Common myeloid progenitor, CD34-positive (primary cell): Measurements from ENCODE around the gene MRGPRF.

Source experiments
- CTCF ChIA-PET: fragments of 350-600 bp; sonication (Branson Sonifier 250); formaldehyde crosslinking; loops from one replicate; lab custom pipeline; 2021; ENCODE audit warnings: antibody characterized with exemption; lab: Charles Lee
- POLR2A ChIA-PET: fragments of 350-600 bp; sonication (Branson Sonifier 250); formaldehyde crosslinking; loops from one replicate; lab custom pipeline; 2021; ENCODE audit warnings: antibody characterized with exemption; lab: Charles Lee
- DNase-seq, 3 donors: peaks; one replicate each; pipeline versions ENCODE4 v3.0.0 to v3.0.0-alpha.2; 2013
- H3K27ac ChIP-seq, 2 experiments: 1 replicate in 1 of 2; 2 replicates in 1 of 2; pipeline ENCODE4 v1.7.0; 2013; ENCODE audit warnings: inconsistent platforms in 2 of 2, low read length in 2 of 2, mild to moderate bottlenecking in 2 of 2, low read depth in 1 of 2, moderate library complexity in 1 of 2; ENCODE audit not compliant: severe bottlenecking in 2 of 2, insufficient read depth in 1 of 2, poor library complexity in 1 of 2
- H3K27me3 ChIP-seq, 5 experiments: replicated peaks in 2 of 5; 1 replicate in 3 of 5; 2 replicates in 2 of 5; pipeline versions ENCODE4 v1.6.1 to v1.7.0; 2013; ENCODE audit warnings: low read length in 4 of 5, mild to moderate bottlenecking in 2 of 5, moderate library complexity in 2 of 5, inconsistent platforms in 1 of 5; ENCODE audit not compliant: insufficient read depth in 5 of 5, control insufficient read depth in 4 of 5
- H3K36me3 ChIP-seq, 4 experiments: 1 replicate in 2 of 4; 2 replicates in 2 of 4; pipeline versions ENCODE4 v1.6.1 to v1.7.0; 2013; ENCODE audit warnings: low read length in 3 of 4, control low read depth in 1 of 4, mild to moderate bottlenecking in 1 of 4; ENCODE audit not compliant: control insufficient read depth in 4 of 4, insufficient read depth in 4 of 4
- H3K4me1 ChIP-seq, 4 experiments: 1 replicate in 3 of 4; 2 replicates in 1 of 4; pipeline versions ENCODE4 v1.6.1 to v1.7.1; 2013; ENCODE audit warnings: low read length in 3 of 4, mild to moderate bottlenecking in 3 of 4, control low read depth in 1 of 4, inconsistent platforms in 1 of 4, moderate library complexity in 1 of 4; ENCODE audit not compliant: control insufficient read depth in 4 of 4, insufficient read depth in 4 of 4; ENCODE audit errors: control extremely low read depth in 1 of 4
- H3K4me3 ChIP-seq, 7 experiments: 1 replicate in 4 of 7; 2 replicates in 3 of 7; pipeline versions ENCODE4 v1.5.1 to v1.7.0; 2013; ENCODE audit warnings: mild to moderate bottlenecking in 7 of 7, low read length in 6 of 7, moderate library complexity in 6 of 7, inconsistent platforms in 2 of 7, low read depth in 2 of 7, control low read depth in 1 of 7; ENCODE audit not compliant: insufficient read depth in 4 of 7, control insufficient read depth in 1 of 7; ENCODE audit errors: extremely low read depth in 1 of 7
- H3K9me3 ChIP-seq, 5 experiments: 1 replicate in 4 of 5; 2 replicates in 1 of 5; pipeline versions ENCODE4 v1.6.1 to v1.7.1; 2013; ENCODE audit warnings: low read length in 4 of 5, mild to moderate bottlenecking in 2 of 5, inconsistent platforms in 1 of 5, low read depth in 1 of 5, moderate library complexity in 1 of 5; ENCODE audit not compliant: control insufficient read depth in 4 of 5, insufficient read depth in 2 of 5; ENCODE audit errors: control extremely low read depth in 1 of 5
- WGBS: methylation state at CpG from one replicate; pipeline ENCODE4 v1.1.5; 2013; ENCODE audit not compliant: insufficient coverage; 5-methylcytosine and 5-hydroxymethylcytosine counted together

Gene MRGPRF

DNA sequence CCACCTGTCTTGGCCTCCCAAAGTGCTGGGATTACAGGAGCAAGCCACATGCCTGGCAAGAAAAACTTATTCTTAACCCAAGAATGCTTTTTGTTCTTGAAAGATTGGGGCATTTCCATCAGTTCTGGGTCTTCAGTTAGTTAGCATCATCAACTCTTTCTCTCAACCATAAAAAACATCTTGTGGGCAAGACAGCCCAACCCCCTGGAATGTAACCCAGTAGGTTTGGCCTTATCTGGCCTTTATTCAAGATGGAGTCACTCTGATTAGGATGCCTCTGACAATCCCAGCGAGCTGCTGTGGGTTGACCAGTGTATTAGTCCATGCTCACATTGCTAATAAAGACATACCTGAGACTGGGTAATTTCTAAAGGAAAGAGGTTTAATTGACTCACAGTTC lies 26.5 kb upstream of the MRGPRF start:
- ChIA-PET CTCF (no interaction called here), POLR2A (no interaction called here)
- Histone ChIP-seq H3K27me3 (peaks cover 0 to 6% (median 0%) of the 10 kb centered on the region in 5 experiments), H3K4me3 (no peak overlapping the region), H3K9me3 (no peaks in the 10 kb centered on the region), H3K27ac (no peak overlapping the region), H3K36me3 (no peaks in the 10 kb centered on the region), H3K4me1 (peaks cover 0 to 4% (median 2%) of the 10 kb centered on the region in 4 experiments)
- 100% methylated on average over 1 of the region's 1 CpG for WGBS
- DNase-seq = no peak

DNA sequence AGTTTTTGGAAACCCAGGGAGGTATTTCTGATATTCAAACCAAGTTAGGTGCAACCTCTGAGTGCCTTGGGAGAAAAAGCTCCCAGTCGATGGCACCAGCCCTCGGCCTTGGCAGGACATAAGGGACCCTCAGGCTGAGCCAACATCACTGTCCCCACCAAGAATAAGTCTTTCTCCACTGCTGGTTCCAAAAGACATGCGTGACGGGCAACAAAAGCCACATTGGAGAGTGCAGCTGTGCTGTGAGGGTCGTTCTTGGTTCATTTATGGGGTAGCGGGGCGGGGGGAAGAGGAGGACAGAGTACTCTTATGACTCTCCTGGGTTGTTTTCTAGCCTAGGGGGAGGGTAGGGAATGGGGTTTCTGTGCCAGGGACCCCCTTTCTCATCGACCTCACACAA lies 24.5 kb upstream of the MRGPRF start:
- Histone ChIP-seq H3K27ac (no peak overlapping the region), H3K36me3 (no peaks in the 10 kb centered on the region), H3K9me3 (no peaks in the 10 kb centered on the region), H3K4me3 (no peak overlapping the region), H3K4me1 (peaks cover 0 to 4% (median under 1%) of the 10 kb centered on the region in 4 experiments), H3K27me3 (peaks cover 0 to 2% (median 0%) of the 10 kb centered on the region in 5 experiments)
- DNase-seq = no peak
- WGBS = 97% methylated on average over 8 of the region's 8 CpGs
- ChIA-PET CTCF (no interaction called here), POLR2A (interaction anchor here (0.6 kb wide), 1 partner anchor 17 kb away, joined by 5 read pairs; no protein-coding TSS in a partner anchor)

DNA sequence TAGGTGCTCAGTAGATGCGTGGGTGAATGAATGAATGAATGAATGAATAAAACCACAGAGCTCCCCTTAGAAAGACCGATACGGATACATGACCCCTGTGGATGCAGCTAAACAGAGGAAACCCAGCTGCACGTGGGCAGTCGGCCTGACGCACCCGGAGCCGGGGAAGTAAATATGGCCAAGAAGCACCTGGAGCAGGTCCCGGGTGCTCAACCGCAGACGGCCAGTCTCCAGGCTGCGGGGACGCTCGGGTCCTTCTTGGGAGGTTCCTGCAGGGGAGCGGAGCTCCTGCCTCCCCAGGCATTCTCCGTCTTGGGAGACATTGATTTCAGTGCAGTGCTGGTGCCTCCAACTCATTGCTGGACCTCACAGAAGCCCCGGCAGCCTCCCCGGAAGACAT lies 24.0 kb upstream of the MRGPRF start:
- 98% methylated on average over 16 of the region's 18 CpGs for WGBS
- CTCF ChIA-PET = no interaction called here

DNA sequence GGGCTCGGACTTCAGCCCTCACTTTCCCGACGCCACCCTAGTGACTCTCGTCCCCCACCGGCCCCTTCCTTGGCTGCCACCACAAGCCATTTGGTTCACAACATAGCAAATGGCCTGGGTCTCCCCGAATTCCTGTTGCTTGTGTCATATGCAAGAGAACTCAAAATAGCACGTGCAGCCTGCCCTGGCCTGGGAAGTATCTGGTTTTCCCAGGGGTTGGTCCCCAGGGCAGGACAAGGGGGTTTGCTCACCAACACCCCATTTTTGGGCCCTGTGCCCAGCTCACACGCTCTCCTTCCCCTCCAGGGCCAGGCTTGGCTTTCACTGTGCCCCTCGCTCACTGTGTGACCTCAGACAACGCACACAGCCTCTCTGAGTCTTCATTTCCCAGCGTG lies 22.9 kb upstream of the MRGPRF start:
- no peak overlapping the region for H3K4me3 ChIP-seq
- H3K27me3 ChIP-seq = peaks cover 0 to 5% (median 0%) of the 10 kb centered on the region in 5 experiments
- H3K9me3 ChIP-seq = no peaks in the 10 kb centered on the region
- no peak overlapping the region for H3K27ac ChIP-seq
- ChIA-PET CTCF (no interaction called here), POLR2A (no interaction called here)
- peaks cover 0 to 4% (median under 1%) of the 10 kb centered on the region in 4 experiments for H3K4me1 ChIP-seq
- no peak for DNase-seq
- WGBS = 94% methylated on average over 9 of the region's 11 CpGs
- H3K36me3 ChIP-seq = no peaks in the 10 kb centered on the region

More for the DNA sequence above, 24.0 kb upstream of the MRGPRF start:
- Histone ChIP-seq H3K27ac (no peak overlapping the region), H3K4me3 (no peak overlapping the region), H3K27me3 (peaks cover 0 to under 1% (median 0%) of the 10 kb centered on the region in 5 experiments), H3K4me1 (peaks cover 0 to 4% (median under 1%) of the 10 kb centered on the region in 4 experiments), H3K36me3 (no peaks in the 10 kb centered on the region), H3K9me3 (no peaks in the 10 kb centered on the region)
- POLR2A ChIA-PET = interaction anchor here (0.6 kb wide), 1 partner anchor 18 kb away, joined by 5 read pairs; no protein-coding TSS in a partner anchor
- DNase-seq = no peak

DNA sequence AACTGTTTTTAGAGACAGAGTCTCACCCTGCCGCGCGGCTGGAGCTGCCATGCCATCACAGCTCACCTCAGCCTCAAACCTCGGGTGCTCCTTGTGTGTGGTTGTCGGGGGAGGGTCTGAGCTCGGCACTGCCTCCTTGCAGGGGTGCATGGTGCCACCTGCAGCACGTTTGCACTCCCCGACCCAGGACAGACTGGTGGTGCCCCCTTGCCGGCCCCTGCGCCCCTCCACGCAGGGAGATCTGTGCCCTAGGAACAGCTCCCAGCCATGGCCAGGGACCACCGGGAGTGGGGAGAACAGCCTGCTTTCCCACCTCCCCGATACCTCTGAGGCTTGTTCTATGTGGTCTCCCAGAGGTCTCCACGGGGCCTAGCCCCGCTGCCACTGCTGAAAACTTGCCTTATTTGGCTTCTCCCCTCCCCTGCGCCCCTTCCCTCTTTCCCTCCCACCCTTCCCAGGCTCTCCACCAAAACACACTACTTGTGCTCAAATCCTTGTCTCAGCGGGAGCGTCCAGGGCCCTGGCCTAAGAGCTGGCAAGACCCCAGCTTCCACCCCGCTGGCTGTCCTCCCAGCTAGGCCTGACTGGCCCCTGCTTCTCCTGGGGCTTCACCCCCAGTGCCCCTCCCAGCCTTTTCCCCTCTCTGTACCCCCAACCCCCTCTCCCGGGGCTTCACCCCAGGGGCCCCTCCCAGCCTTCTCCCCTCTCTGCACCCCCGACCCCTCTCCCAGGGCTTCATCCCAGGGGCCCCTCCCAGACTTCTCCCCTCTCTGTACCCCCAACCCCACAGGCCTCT lies 22.3 kb upstream of the MRGPRF start:
- Histone ChIP-seq H3K27me3 (peaks cover 0 to 5% (median 0%) of the 10 kb centered on the region in 5 experiments), H3K27ac (no peak overlapping the region), H3K4me3 (no peak overlapping the region), H3K4me1 (peaks cover 0 to 4% (median under 1%) of the 10 kb centered on the region in 4 experiments), H3K36me3 (no peaks in the 10 kb centered on the region), H3K9me3 (no peaks in the 10 kb centered on the region)
- DNase-seq = no peak
- WGBS = 93% methylated on average over 18 of the region's 21 CpGs
- ChIA-PET CTCF (interaction anchor here (1.4 kb wide), 1 partner anchor 12 kb away, joined by 3 read pairs; no protein-coding TSS in a partner anchor), POLR2A (no interaction called here)

DNA sequence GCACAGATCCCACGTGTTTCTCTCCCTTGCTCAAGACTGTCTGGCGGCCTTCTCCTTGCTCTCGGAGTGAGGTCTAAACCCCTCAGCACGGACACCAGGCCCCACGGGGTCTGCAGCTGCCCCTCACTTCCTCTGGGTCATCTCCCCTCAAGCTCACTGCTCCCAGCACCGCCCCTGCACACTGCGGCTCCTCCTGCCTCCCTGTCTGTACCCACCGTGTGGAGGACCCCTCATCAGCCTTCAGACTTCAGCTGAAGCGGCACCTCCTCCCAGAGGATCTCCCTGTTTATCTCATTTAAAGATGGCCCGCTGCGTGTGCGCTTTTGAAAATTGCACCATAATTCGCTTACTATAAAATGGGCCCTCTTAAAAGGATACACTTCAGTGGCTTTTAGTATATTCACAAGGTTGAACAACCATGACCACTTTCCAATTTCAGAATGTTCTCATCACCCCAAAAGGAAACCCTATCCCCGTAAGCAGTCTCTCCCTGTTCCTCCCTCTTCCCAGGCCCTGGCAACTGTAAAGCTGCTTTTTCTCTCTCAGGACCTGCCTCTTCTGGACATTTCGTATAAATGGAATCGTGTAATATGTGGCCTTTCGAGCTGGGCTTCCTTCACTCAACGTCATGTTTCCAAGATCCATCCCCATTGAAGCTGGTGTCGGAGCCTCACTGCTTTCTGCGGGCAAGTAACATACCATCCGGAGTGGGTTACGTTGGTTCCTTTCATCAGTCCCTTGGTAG lies 21.2 kb upstream of the MRGPRF start:
- H3K4me1 ChIP-seq = peaks cover 0 to 4% (median under 1%) of the 10 kb centered on the region in 4 experiments
- 92% methylated on average over 18 of the region's 22 CpGs for WGBS
- POLR2A ChIA-PET = no interaction called here
- H3K36me3 ChIP-seq = no peaks in the 10 kb centered on the region
- no peak overlapping the region for H3K4me3 ChIP-seq
- H3K9me3 ChIP-seq = no peaks in the 10 kb centered on the region
- CTCF ChIA-PET = interaction anchor here (1.2 to 1.4 kb wide), 2 partner anchors 12 to 13 kb away, joined by 3 read pairs; no protein-coding TSS in a partner anchor
- peaks cover 0 to 5% (median 0%) of the 10 kb centered on the region in 5 experiments for H3K27me3 ChIP-seq
- no peak overlapping the region for H3K27ac ChIP-seq
- DNase-seq = no peak
